Suprapubic skin (tissue), 3 donors: ENCODE measurements around the gene NTM.

Source experiments
- CTCF ChIP-seq, 2 donors: fragments of 200-600 bp in 1 of 2; fragments of 450-650 bp in 1 of 2; sonication (generic) in 1 of 2; IDR thresholded peaks; one replicate each; pipeline ENCODE4 v1.5.1; 2016 to 2019; ENCODE audit warnings: antibody characterized with exemption in 2 of 2, mild to moderate bottlenecking in 1 of 2, moderate library complexity in 1 of 2
- EP300 ChIP-seq: sonication (generic); formaldehyde crosslinking; IDR thresholded peaks from one replicate; pipeline ENCODE4 v1.6.1; 2017; ENCODE audit warnings: antibody characterized with exemption
- POLR2A ChIP-seq, 2 donors: fragments of 450-650 bp; IDR thresholded peaks; one replicate each; pipeline ENCODE4 v1.6.1; 2017; ENCODE audit warnings: antibody characterized with exemption in 2 of 2, mild to moderate bottlenecking in 2 of 2, moderate library complexity in 2 of 2

DNA sequence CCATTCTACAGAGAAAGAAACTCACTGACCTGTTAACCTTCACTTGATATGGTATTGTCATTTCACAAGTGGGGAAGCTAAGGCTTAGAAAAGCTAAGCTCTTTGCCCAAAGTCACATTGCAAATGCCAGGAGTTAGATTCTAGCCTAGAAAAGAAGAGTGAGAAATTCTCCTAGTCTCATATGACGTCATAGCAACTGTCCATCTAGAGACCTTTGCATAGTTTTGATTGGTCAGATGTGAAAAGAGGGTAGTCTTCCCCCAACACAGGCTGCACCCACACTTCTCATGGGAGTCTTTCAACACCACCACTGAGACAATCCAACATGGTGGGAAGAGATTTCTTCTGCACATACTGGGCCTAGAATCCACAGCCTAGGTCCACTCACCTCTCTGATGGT, 197.9 kb downstream of the NTM start:
- TF ChIP-seq EP300 (no peak), CTCF (IDR thresholded peaks at IDR 0.05) (no peak), POLR2A (IDR thresholded peaks at IDR 0.05) (no peak)
